Ovary (tissue), 3 donors: Measurements from ENCODE around the gene ITPK1.

Experiments used
- EP300 ChIP-seq: sonication (generic); formaldehyde crosslinking; IDR thresholded peaks from one replicate; pipeline ENCODE4 v1.6.1; 2017; ENCODE audit warnings: antibody characterized with exemption
- POLR2A ChIP-seq: fragments of 450-650 bp; IDR thresholded peaks from one replicate; pipeline ENCODE4 v1.6.1; 2017; ENCODE audit warnings: antibody characterized with exemption, mild to moderate bottlenecking, moderate library complexity
- TF ChIP-seq, protein P1 (sequence below), 3 donors: fragments of 450-650 bp in 2 of 3; fragments of 200-600 bp in 1 of 3; IDR thresholded peaks; one replicate each; pipeline versions ENCODE4 v1.5.1 to v1.8.0; 2016 to 2022; ENCODE audit warnings: antibody characterized with exemption in 3 of 3, mild to moderate bottlenecking in 1 of 3
- donor health status: DM: no; HTN: no; CAD: no.

DNA sequence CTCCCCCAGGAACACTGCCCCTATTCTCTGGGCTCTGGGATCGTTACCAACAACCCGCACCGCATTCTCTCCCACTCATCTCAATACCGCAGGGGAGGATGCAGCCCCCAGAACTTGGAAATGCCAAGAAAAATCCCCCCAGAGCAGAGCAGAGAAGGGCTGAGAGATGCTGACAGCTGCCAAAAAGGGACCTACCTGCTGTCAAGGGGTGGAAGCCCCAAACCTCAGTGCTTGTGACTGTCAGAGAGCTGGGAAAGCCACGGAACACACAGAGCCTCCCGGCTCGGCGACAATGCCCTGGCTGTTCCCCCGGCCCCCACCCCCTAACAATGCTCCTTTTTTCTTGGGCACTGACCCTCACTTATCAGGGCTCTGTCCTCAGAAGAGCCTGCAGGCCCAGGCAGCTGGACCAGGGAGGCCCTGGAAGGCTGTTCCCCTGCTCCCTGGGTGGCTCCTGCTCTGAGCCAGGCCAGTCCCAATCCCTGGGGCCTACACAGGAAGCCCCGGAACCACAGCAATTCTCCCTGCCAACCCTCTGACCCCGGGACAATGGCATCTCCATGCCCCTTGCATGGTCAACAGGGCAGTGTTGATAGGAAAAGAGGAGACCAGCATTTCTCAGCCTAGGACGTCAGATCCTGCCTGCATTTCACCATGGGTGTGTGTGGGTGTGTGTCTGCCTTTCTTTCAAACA, 78.9 kb downstream of the ITPK1 start:
- TF ChIP-seq POLR2A (no peak), EP300 (no peak)
- TF ChIP-seq, protein P1, sequence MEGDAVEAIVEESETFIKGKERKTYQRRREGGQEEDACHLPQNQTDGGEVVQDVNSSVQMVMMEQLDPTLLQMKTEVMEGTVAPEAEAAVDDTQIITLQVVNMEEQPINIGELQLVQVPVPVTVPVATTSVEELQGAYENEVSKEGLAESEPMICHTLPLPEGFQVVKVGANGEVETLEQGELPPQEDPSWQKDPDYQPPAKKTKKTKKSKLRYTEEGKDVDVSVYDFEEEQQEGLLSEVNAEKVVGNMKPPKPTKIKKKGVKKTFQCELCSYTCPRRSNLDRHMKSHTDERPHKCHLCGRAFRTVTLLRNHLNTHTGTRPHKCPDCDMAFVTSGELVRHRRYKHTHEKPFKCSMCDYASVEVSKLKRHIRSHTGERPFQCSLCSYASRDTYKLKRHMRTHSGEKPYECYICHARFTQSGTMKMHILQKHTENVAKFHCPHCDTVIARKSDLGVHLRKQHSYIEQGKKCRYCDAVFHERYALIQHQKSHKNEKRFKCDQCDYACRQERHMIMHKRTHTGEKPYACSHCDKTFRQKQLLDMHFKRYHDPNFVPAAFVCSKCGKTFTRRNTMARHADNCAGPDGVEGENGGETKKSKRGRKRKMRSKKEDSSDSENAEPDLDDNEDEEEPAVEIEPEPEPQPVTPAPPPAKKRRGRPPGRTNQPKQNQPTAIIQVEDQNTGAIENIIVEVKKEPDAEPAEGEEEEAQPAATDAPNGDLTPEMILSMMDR (IDR thresholded peaks at IDR 0.05): no peak
